Measurements from ENCODE around the gene TULP3.

DNA sequence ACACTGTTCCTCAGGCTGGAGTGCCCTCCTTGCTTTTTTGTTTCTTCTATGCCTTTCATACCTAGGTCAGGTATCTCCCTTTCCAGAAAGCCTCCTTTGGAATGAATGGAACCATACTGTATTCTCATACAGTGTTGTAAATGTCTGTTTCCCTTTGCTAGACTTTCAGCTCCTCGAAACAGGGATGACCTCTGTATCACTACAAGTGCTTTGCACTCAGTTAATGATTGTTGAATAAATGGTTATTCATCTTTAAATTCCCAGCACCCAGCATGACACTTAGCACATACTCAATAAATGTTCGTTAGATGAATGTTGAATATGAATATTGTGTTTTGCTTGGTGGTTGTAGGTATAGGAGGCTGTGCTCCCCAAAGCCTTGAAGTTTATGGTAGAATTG lies 5.9 kb upstream of the TULP3 start:
- TF ChIP-seq EZH2 (IDR thresholded peaks at IDR 0.05; ENCODE audit: low read depth), result no peak
- TF ChIP-seq, protein P1, sequence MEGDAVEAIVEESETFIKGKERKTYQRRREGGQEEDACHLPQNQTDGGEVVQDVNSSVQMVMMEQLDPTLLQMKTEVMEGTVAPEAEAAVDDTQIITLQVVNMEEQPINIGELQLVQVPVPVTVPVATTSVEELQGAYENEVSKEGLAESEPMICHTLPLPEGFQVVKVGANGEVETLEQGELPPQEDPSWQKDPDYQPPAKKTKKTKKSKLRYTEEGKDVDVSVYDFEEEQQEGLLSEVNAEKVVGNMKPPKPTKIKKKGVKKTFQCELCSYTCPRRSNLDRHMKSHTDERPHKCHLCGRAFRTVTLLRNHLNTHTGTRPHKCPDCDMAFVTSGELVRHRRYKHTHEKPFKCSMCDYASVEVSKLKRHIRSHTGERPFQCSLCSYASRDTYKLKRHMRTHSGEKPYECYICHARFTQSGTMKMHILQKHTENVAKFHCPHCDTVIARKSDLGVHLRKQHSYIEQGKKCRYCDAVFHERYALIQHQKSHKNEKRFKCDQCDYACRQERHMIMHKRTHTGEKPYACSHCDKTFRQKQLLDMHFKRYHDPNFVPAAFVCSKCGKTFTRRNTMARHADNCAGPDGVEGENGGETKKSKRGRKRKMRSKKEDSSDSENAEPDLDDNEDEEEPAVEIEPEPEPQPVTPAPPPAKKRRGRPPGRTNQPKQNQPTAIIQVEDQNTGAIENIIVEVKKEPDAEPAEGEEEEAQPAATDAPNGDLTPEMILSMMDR (conservative IDR thresholded peaks at IDR 0.05), result no peak

Measured in PC-9 (cell line).